ENCODE results near the gene PEF1.

DNA sequence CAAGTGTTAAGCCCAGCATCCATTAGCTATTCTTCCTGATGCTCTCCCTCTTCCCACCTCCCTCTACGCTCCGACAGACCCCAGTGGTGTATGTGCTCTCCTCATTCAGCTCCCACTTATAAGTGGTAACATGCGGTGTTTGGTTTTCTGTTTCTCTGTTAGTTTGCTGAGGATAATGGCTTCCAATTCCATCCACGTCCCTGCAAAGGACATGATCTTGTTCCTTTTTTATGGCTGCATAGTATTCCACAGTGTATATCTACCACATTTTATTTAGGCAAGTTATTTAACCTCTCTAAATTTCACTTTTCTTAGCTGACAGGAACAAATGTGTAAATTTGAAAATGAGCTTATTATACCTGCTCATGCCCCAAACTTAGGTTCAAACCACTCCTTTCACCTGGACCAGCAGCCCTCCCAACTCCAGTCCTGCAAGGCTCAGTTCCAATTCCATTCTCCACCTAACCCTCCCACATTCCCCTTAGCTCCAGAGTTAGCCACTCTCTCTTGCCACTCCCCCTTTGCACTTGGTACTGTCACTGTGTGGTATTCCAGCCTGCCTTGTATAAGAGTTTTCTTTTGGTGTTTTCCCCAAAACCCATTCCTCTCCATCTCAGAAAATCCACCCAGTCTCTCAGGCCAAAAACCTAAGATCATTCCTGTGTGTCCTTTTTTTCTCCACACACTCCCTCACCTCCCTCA, 1.7 kb upstream of the PEF1 start:
- TF ChIP-seq POLR2A (IDR thresholded peaks at IDR 0.05) = no peak
- TF ChIP-seq, protein P1, sequence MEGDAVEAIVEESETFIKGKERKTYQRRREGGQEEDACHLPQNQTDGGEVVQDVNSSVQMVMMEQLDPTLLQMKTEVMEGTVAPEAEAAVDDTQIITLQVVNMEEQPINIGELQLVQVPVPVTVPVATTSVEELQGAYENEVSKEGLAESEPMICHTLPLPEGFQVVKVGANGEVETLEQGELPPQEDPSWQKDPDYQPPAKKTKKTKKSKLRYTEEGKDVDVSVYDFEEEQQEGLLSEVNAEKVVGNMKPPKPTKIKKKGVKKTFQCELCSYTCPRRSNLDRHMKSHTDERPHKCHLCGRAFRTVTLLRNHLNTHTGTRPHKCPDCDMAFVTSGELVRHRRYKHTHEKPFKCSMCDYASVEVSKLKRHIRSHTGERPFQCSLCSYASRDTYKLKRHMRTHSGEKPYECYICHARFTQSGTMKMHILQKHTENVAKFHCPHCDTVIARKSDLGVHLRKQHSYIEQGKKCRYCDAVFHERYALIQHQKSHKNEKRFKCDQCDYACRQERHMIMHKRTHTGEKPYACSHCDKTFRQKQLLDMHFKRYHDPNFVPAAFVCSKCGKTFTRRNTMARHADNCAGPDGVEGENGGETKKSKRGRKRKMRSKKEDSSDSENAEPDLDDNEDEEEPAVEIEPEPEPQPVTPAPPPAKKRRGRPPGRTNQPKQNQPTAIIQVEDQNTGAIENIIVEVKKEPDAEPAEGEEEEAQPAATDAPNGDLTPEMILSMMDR (IDR thresholded peaks at IDR 0.05) = no peak
